ENCODE measurements around the gene KAT7.
"Not testable (repeated sequence)": the region's sequence is repeated elsewhere in the genome, so short reads cannot be mapped to it uniquely, and the experiment has no call there.

Gene KAT7

GRCh38 chr17:49788478-49789242 lies at the start of gene KAT7:
TSS of gene KAT7 (plus strand) at chr17:49788681. CDS start at chr17:49788835, 154 bp downstream.
- in situ Hi-C loops (cut with MboI; ENCODE audit: low sequenced_read_pairs): no loop called here

DNA sequence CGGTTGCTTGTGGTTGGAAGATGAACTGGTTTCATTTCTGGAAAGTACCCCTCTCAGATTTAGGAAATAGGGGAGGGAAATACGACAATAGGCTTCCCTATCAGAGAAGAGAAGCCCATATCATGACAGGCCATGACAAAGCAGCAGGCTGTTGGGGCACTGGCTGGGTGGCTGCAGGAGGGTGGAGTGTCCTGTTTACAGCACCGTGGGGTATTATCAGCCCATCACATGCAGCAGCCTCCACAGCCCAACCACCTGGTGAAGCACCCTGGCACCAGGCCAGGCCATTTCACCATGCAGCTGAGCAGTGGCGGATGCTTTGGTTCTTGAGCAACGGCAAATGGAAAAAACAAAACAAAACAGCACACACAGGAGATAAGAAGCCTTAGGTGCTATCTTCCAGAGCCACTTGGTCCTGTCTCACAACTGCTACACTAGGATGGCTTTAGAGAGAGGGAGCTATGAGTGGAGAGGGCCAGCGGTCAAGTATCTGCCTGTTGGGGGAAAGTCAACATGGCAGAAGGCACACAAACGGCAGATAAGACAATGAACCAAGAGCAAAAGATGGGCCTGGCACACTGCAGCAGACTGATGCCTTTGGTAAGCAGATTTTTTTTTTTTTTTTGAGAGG lies 48.7 kb upstream of the KAT7 start:
- in situ Hi-C loops (cut with MboI; ENCODE audit: low sequenced_read_pairs): no loop called here

GRCh38 chr17:49741009-49741691 lies 47.3 kb upstream of the KAT7 start:
- in situ Hi-C loops (cut with MboI; ENCODE audit: low sequenced_read_pairs): no loop called here

DNA sequence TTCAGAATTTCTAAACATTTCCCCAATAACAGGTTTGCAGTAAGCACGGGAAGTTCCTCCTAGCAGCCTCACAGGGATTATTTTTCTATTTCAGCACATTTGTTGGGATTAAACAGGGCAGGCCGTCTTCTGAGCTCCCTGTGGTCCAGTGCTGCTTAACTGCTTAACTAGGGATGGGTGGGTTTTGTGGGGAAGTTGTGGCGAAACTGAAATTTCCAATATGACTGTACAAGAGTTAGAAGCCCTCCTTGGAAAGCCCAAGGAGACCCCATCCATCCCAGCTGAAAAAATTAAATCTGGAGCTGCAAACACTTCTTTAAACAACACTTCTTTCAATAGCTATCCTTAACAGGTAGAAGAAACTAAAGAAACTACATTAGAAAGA lies 46.8 kb upstream of the KAT7 start:
- in situ Hi-C loops (cut with MboI; ENCODE audit: low sequenced_read_pairs): no loop called here

DNA sequence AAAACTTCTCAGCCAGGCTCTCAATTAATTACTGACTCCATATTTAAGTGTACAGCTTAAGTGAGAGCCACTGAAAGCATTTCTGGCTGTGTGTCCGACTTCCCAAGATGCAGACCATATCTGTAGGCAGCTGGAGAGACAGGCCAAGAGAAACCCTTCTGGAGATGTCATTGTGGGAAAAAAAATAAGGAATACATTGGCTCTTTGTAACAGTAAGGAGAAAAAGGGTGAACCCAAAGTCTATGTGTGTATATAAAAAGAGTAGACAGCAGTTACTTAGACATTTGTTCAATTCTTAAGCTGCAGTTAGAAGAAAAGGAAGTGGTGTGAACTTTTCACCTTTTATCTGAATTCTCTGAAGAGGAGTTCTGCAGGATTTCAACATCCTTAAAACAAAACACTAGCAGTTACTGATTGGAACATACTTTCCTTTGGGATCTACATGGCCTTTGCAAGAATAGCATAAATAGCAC lies 46.3 kb upstream of the KAT7 start:
- in situ Hi-C loops (cut with MboI; ENCODE audit: low sequenced_read_pairs): no loop called here

DNA sequence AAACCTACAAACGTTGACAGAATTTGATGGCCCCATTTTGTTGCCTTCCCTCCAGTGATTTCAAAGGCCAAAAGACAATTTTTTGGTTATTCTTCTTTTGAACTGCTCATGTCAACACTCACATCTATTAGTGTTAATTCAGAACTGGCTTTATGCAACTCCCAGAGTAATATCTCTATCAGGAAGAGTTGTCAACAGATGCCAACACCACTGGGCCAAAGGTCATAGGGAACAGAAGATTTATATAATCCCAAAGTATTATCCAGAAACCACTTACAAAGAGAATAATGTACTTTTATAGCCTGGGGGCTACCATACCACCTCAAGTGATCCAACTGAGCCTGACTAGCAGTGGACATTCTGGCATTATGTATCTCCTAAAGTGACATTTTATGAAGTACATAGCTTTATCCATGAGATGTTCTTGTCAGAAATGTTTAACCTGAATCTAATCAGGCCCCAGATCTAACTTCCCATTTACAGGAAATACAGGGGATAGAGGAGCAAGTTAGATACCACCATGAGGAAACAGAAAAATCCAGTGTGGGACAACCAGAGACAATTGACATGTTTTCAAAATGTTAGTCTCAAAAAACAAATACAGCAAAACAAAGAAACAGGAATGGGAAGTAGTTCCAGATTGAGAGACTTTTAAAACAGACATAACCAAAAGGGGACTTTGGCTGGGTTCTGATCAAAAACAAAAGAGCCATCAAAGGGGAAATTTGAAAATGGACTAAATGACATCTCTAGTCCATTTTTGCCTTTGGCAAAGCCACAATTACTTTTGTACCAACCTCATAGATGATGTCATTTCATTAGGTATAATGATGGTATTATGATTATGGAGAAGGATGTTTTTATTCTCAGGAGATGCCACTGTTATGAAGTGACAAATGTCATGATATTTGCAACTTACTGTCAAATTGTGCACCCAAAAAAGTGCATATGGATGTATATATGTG lies 43.0 kb upstream of the KAT7 start:
- in situ Hi-C loops (cut with MboI; ENCODE audit: low sequenced_read_pairs): no loop called here

DNA sequence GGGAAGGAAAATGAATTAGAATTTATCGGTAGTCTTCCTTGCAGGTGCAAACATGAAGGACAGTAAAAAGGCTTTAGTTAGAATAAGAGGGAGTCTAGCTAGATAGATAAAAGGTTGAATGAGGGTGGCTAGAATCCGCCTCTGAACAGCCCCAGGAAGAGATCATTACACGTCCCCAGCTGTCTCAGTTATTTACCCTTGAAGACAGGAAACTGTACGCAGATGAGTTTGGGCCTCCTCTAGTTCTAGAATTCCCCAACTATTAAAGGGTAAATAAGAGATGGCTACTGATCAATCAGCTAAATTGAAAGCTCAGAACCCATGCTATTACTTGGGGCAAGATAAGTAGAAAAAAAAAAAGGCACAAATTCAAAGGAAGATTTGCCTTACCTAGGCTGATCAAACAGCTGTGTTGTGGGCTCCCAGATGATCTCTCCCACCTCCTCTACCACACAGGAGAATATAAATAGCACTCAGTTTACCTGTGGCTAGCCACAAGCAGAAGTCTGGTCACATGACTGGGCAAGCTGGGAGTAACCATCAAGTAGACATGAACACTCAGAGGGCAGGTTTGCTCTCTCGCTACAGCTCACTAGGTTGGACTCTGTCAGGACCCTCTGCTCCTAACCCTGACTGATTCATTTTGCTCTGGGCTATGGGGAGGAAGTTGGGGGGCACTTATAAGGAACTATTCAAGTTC lies 41.5 kb upstream of the KAT7 start:
- in situ Hi-C loops (cut with MboI; ENCODE audit: low sequenced_read_pairs): no loop called here

- in situ Hi-C loops (cut with MboI; ENCODE audit: low sequenced_read_pairs): no loop called here
Observed at GRCh38 chr17:49747632-49748031, 40.8 kb upstream of the KAT7 start.

GRCh38 chr17:49748223-49748622 lies 40.3 kb upstream of the KAT7 start:
- in situ Hi-C loops (cut with MboI; ENCODE audit: low sequenced_read_pairs): no loop called here

- in situ Hi-C loops (cut with MboI; ENCODE audit: low sequenced_read_pairs): no loop called here
Observed at GRCh38 chr17:49748791-49749190, 39.7 kb upstream of the KAT7 start.

DNA sequence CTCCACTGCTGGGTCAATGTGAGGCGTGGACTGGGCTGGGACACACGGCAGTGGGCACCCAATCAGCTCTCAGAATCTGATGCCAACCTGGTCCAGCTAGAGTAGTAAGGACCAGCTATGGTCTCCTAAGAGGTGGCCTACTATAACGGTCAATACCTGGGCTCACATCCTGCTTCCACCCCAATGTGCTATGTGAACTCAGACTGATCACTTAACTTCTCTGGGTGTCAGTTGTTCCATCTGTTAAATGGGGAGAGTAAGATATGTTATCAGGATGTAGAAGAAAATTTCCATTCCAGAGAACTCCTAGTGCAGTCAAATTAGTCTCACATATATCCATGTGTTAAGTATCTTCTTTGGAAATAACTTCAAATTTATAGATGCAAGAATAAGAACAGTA lies 38.8 kb upstream of the KAT7 start:
- in situ Hi-C loops (cut with MboI; ENCODE audit: low sequenced_read_pairs): no loop called here

GRCh38 chr17:49752508-49752907 lies 36.0 kb upstream of the KAT7 start:
- in situ Hi-C loops (cut with MboI; ENCODE audit: low sequenced_read_pairs): no loop called here

DNA sequence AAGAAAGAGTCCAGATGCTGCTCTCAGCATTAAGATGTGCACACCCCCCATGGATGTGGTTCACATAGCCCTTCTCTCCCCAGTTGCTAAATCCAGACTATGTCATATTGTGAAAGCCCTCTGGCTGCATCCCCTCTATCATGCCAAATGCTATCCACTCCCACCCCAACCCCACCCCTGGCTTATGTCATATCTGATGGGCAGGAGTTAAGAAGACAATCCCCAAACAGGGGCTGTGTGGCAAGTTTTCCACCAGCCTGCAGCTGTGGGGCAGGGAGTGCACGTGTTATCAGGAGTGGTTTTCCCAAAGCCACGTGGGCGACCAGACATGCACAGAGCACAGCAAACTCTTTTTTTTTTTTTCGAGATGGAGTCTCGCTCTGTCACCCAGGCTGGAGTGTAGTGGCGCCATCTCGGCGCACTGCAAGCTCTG lies 34.5 kb upstream of the KAT7 start:
- in situ Hi-C loops (cut with MboI; ENCODE audit: low sequenced_read_pairs): no loop called here

- in situ Hi-C loops (cut with MboI; ENCODE audit: low sequenced_read_pairs): no loop called here
Observed at GRCh38 chr17:49755663-49756283, 32.7 kb upstream of the KAT7 start.

DNA sequence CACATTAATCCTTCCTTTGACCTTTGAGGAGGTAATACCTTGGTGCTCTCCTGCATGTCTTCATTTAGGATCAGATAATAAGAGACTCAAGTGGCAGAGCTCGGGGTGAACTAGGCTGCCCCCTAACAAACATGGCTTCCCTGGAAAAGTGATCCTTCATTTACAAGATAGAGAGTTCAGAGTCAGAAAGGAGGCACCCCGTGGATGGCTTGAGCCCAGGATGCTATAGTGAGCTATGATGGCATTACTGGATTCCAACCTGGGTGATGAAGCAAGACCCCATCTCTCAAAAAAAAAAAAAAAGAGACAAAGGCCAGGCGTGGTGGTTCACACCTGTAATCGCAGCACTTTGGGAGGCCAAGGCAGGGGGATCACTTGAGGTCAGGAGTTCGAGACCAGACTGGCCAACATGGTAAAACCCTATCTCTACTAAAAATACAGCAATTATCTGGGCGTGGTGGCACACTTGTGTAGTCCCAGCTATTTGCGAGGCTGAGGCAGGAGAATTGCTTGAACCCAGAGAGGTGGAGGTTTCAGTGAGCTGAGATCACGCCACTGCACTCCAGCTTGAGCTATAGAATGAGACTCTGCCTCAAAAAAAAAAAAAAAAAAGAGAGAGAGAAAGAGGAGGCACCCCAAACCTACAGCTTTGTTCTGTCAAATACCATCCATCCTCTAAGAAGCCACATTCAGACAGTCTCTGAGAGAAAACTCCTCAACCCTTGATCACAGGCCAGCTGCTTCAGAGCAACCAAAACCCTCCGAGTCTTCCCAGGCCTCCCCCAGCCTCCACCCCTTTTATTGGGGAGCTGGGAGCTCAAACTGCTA lies 31.9 kb upstream of the KAT7 start:
- in situ Hi-C loops (cut with MboI; ENCODE audit: low sequenced_read_pairs): no loop called here

DNA sequence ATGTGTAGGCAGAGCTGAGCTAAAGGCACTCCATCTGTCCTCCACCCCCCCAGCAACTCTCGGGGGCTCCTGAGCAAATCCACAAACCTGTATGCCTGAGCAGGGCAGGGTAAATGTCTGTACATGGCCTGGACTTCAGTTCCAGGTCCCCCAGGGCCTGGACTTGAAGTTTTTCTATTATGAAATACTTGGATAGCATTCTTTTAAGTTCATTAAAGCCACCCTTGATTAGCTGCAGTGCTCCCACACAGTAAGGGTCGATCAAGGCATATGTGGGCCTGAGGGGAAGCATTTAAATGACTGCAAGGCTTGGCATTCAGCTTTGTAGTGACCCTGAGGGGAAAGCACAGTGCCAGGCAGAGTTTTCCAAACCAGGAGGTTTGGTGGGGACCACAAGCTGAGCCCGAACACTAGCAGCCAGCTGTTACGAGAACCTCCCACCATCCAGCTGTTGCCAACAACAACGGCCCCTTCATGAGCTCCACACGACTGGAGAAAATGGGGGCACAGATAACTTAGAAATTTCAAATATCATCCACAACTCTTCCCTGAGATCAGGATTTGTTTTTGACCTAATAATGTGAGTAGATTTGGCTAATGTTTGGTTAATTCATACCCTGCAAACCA lies 31.2 kb upstream of the KAT7 start:
- in situ Hi-C loops (cut with MboI; ENCODE audit: low sequenced_read_pairs): no loop called here

- in situ Hi-C loops (cut with MboI; ENCODE audit: low sequenced_read_pairs): not testable (repeated sequence)
Observed at GRCh38 chr17:49758464-49759010, 29.9 kb upstream of the KAT7 start.

DNA sequence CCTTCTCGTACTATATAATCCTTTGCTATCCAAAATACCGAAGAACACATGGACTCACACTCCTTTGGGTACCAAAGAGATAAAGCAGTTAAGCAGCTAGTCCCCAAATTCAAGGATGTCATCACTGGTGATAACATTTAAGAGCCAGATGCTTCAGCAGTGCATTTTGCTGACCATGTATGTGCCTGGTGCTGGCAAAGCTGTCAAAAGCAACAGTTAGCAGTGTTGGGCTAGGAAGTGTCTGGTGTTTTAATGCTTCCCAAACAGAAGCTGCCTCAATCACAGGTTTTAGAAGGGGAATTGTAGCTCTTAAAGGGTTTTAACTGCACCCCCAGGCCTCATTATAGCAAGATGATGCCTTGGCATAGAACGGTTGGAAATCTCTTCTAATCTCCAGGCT lies 29.3 kb upstream of the KAT7 start:
- in situ Hi-C loops (cut with MboI; ENCODE audit: low sequenced_read_pairs): no loop called here

All from HL-60/S4 treated with retinoic acid at 250 ng/mL for 4 days and 3 days (cell line).